Activated CD4-positive, alpha-beta memory T cell treated with anti-CD3 and anti-CD28 coated beads, Interleukin-2, amount 10 ng/mL, durations not matched to agents 7 days and 5 days (primary cell): ENCODE data around the gene MARCKS. TPM values are rescaled to one million over a fixed set of nuclear protein-coding genes. Genes with fewer than 3 reads are reported as not detected.

Experiments
- CTCF ChIA-PET: fragments of 350-600 bp; sonication (Branson Sonifier 250); formaldehyde crosslinking; loops from one replicate; lab custom pipeline; 2021; ENCODE audit warnings: antibody characterized with exemption, inconsistent platforms; lab: Charles Lee
- POLR2A ChIA-PET: fragments of 350-600 bp; sonication (Branson Sonifier 250); formaldehyde crosslinking; loops from one replicate; lab custom pipeline; 2021; ENCODE audit warnings: antibody characterized with exemption; lab: Charles Lee
- DNase-seq: peaks from one replicate; pipeline ENCODE4 v3.0.0-alpha.2; 2020
- H3K27ac Mint-ChIP-seq: one replicate; pipeline ENCODE4 v1.8.0; 2021; ENCODE audit warnings: mild to moderate bottlenecking, mixed read lengths
- H3K27me3 Mint-ChIP-seq: one replicate; pipeline ENCODE4 v1.8.0; 2021; ENCODE audit warnings: mixed read lengths
- H3K36me3 Mint-ChIP-seq: one replicate; pipeline ENCODE4 v1.8.0; 2021; ENCODE audit warnings: low read depth, mixed read lengths
- H3K4me1 Mint-ChIP-seq: one replicate; pipeline ENCODE4 v1.8.0; 2021; ENCODE audit warnings: mixed read lengths
- H3K4me3 Mint-ChIP-seq: one replicate; pipeline ENCODE4 v1.8.0; 2021; ENCODE audit warnings: mild to moderate bottlenecking, mixed read lengths
- H3K9me3 Mint-ChIP-seq: one replicate; pipeline ENCODE4 v1.8.0; 2021; ENCODE audit warnings: mixed read lengths
- total RNA-seq, 2 experiments: library from RNA; stranded (reverse); gene quantifications; one replicate each; pipeline ENCODE4 v1.2.3, GENCODE V29; 2021

The MARCKS gene
- total RNA-seq, 2 experiments from 2014 or later = 0.05 TPM; not detected in 1

GRCh38 chr6:113857556-113858479 is 673 bp downstream of the MARCKS start:
- POLR2A ChIA-PET = no interaction called here
- Mint-ChIP-seq H3K27me3 (peaks cover 28% of the 10 kb centered on the region), H3K27ac (no peak overlapping the region), H3K4me3 (no peak overlapping the region), H3K4me1 (peaks cover 20% of the 10 kb centered on the region), H3K9me3 (no peaks in the 10 kb centered on the region), H3K36me3 (no peaks in the 10 kb centered on the region)
- no peak for DNase-seq
- CTCF ChIA-PET = interaction anchor here (0.6 to 3.2 kb wide), 11 partner anchors 10 to 1079 kb away, joined by 3 to 23 read pairs (median 4); no protein-coding TSS in a partner anchor

GRCh38 chr6:113858480-113859348 is 1.6 kb downstream of the MARCKS start:
- Mint-ChIP-seq H3K9me3 (no peaks in the 10 kb centered on the region), H3K27me3 (peaks cover 20% of the 10 kb centered on the region), H3K4me3 (peak overlapping the region; percentile 44), H3K4me1 (peaks cover 20% of the 10 kb centered on the region), H3K27ac (no peak overlapping the region), H3K36me3 (no peaks in the 10 kb centered on the region)
- ChIA-PET POLR2A (interaction anchor here (0.7 kb wide), 1 partner anchor 16 kb away, joined by 3 read pairs; no protein-coding TSS in a partner anchor), CTCF (interaction anchor here (0.6 to 3.2 kb wide), 16 partner anchors 9 to 1678 kb away, joined by 3 to 23 read pairs (median 4); no protein-coding TSS in a partner anchor)
- peak; percentile 73 for DNase-seq

DNA sequence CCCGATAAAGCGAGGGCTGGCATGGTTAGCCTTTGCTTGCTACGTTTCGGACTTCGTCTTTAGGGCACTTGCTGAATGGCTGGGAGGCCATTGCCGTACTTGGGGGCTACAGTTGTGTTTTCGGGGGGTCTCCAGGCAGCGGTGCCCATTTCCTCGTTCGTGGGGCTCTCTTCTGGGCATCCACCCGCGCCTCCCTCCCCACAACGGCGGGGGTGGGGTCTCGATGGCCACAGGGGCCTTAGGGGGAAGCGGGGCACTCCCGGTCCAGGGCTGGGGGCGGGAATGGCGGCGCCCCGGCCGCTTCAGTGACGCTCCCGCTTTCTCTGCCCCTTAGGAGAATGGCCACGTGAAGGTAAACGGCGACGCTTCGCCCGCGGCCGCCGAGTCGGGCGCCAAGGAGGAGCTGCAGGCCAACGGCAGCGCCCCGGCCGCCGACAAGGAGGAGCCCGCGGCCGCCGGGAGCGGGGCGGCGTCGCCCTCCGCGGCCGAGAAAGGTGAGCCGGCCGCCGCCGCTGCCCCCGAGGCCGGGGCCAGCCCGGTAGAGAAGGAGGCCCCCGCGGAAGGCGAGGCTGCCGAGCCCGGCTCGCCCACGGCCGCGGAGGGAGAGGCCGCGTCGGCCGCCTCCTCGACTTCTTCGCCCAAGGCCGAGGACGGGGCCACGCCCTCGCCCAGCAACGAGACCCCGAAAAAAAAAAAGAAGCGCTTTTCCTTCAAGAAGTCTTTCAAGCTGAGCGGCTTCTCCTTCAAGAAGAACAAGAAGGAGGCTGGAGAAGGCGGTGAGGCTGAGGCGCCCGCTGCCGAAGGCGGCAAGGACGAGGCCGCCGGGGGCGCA is 2.4 kb downstream of the MARCKS start:
- no peaks in the 10 kb centered on the region for H3K36me3 Mint-ChIP-seq
- no peak overlapping the region for H3K27ac Mint-ChIP-seq
- no peak for DNase-seq
- peaks cover 18% of the 10 kb centered on the region for H3K4me1 Mint-ChIP-seq
- H3K9me3 Mint-ChIP-seq = no peaks in the 10 kb centered on the region
- H3K4me3 Mint-ChIP-seq = no peak overlapping the region
- peaks cover 15% of the 10 kb centered on the region for H3K27me3 Mint-ChIP-seq
- ChIA-PET CTCF (interaction anchor here (0.7 to 3.2 kb wide), 13 partner anchors 8 to 1679 kb away, joined by 3 to 23 read pairs (median 4); no protein-coding TSS in a partner anchor), POLR2A (interaction anchor here (0.7 kb wide), 1 partner anchor 17 kb away, joined by 3 read pairs; no protein-coding TSS in a partner anchor)

DNA sequence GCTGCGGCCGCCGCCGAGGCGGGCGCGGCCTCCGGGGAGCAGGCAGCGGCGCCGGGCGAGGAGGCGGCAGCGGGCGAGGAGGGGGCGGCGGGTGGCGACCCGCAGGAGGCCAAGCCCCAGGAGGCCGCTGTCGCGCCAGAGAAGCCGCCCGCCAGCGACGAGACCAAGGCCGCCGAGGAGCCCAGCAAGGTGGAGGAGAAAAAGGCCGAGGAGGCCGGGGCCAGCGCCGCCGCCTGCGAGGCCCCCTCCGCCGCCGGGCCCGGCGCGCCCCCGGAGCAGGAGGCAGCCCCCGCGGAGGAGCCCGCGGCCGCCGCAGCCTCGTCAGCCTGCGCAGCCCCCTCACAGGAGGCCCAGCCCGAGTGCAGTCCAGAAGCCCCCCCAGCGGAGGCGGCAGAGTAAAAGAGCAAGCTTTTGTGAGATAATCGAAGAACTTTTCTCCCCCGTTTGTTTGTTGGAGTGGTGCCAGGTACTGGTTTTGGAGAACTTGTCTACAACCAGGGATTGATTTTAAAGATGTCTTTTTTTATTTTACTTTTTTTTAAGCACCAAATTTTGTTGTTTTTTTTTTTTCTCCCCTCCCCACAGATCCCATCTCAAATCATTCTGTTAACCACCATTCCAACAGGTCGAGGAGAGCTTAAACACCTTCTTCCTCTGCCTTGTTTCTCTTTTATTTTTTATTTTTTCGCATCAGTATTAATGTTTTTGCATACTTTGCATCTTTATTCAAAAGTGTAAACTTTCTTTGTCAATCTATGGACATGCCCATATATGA is 3.2 kb downstream of the MARCKS start:
- H3K4me1 Mint-ChIP-seq = peaks cover 18% of the 10 kb centered on the region
- ChIA-PET POLR2A (no interaction called here), CTCF (interaction anchor here (0.7 to 3.2 kb wide), 2 partner anchors 379 to 554 kb away, joined by 3 to 23 read pairs; no protein-coding TSS in a partner anchor)
- H3K27me3 Mint-ChIP-seq = peaks cover 14% of the 10 kb centered on the region
- H3K36me3 Mint-ChIP-seq = no peaks in the 10 kb centered on the region
- H3K9me3 Mint-ChIP-seq = no peaks in the 10 kb centered on the region
- no peak overlapping the region for H3K27ac Mint-ChIP-seq
- peak overlapping the region; percentile 26 for H3K4me3 Mint-ChIP-seq
- no peak for DNase-seq

DNA sequence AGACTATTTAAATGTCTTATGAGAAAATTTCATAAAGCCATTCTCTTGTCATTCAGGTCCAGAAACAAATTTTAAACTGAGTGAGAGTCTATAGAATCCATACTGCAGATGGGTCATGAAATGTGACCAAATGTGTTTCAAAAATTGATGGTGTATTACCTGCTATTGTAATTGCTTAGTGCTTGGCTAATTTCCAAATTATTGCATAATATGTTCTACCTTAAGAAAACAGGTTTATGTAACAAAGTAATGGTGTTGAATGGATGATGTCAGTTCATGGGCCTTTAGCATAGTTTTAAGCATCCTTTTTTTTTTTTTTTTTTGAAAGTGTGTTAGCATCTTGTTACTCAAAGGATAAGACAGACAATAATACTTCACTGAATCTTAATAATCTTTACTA is 5.0 kb downstream of the MARCKS start:
- H3K4me3 Mint-ChIP-seq = no peak overlapping the region
- no peak for DNase-seq
- no peak overlapping the region for H3K27ac Mint-ChIP-seq
- CTCF ChIA-PET = no interaction called here
- no peaks in the 10 kb centered on the region for H3K36me3 Mint-ChIP-seq
- peaks cover 18% of the 10 kb centered on the region for H3K27me3 Mint-ChIP-seq
- no peaks in the 10 kb centered on the region for H3K9me3 Mint-ChIP-seq
- POLR2A ChIA-PET = no interaction called here
- H3K4me1 Mint-ChIP-seq = peaks cover 18% of the 10 kb centered on the region

DNA sequence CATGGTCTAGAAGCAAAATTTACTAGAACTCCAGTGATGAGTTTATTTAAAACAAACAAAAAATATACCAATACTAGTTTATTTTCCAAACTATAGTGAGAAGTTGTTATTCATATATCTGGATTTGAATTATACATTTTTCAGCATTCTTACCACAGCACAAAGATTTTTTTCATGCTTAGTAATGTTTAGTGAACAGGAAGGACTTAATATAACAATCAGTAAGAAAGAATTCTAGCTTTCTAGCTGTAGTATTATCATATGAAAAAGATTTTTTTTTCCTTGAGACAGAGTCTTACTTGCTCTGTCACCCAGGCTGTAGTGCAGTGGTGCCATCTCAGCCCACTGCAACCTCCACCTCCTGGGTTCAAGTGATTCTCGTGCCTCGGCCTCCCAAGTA is 13.8 kb downstream of the MARCKS start:
- POLR2A ChIA-PET = no interaction called here
- no peaks in the 10 kb centered on the region for H3K36me3 Mint-ChIP-seq
- no peak overlapping the region for H3K27ac Mint-ChIP-seq
- no peak for DNase-seq
- peaks cover 34% of the 10 kb centered on the region for H3K27me3 Mint-ChIP-seq
- no peak overlapping the region for H3K4me3 Mint-ChIP-seq
- H3K9me3 Mint-ChIP-seq = no peaks in the 10 kb centered on the region
- peaks cover 5% of the 10 kb centered on the region for H3K4me1 Mint-ChIP-seq
- CTCF ChIA-PET = no interaction called here

GRCh38 chr6:113871975-113872374 is 14.8 kb downstream of the MARCKS start:
- H3K27ac Mint-ChIP-seq = no peak overlapping the region
- H3K4me3 Mint-ChIP-seq = no peak overlapping the region
- POLR2A ChIA-PET = no interaction called here
- H3K36me3 Mint-ChIP-seq = no peaks in the 10 kb centered on the region
- DNase-seq = no peak
- H3K9me3 Mint-ChIP-seq = no peaks in the 10 kb centered on the region
- peaks cover 33% of the 10 kb centered on the region for H3K27me3 Mint-ChIP-seq
- H3K4me1 Mint-ChIP-seq = peaks cover 5% of the 10 kb centered on the region
- CTCF ChIA-PET = no interaction called here

- POLR2A ChIA-PET = no interaction called here
- H3K27ac Mint-ChIP-seq = no peak overlapping the region
- H3K9me3 Mint-ChIP-seq = no peaks in the 10 kb centered on the region
- no peak for DNase-seq
- no peak overlapping the region for H3K4me3 Mint-ChIP-seq
- CTCF ChIA-PET = no interaction called here
- H3K27me3 Mint-ChIP-seq = peaks cover 35% of the 10 kb centered on the region
- no peaks in the 10 kb centered on the region for H3K36me3 Mint-ChIP-seq
- peaks cover 5% of the 10 kb centered on the region for H3K4me1 Mint-ChIP-seq
These were observed 16.0 kb downstream of the MARCKS start for GRCh38 chr6:113873043-113873667.

GRCh38 chr6:113875470-113875869 is 18.3 kb downstream of the MARCKS start:
- Mint-ChIP-seq H3K9me3 (no peaks in the 10 kb centered on the region), H3K4me1 (peaks cover 5% of the 10 kb centered on the region), H3K27ac (no peak overlapping the region), H3K36me3 (no peaks in the 10 kb centered on the region), H3K27me3 (peaks cover 31% of the 10 kb centered on the region), H3K4me3 (no peak overlapping the region)
- POLR2A ChIA-PET = no interaction called here
- CTCF ChIA-PET = interaction anchor here (1.2 kb wide), 1 partner anchor 17 kb away, joined by 5 read pairs; no protein-coding TSS in a partner anchor
- no peak for DNase-seq

- DNase-seq = no peak
- POLR2A ChIA-PET = no interaction called here
- Mint-ChIP-seq H3K4me1 (peaks cover 5% of the 10 kb centered on the region), H3K36me3 (no peaks in the 10 kb centered on the region), H3K27me3 (peaks cover 34% of the 10 kb centered on the region), H3K9me3 (no peaks in the 10 kb centered on the region), H3K4me3 (no peak overlapping the region), H3K27ac (no peak overlapping the region)
- CTCF ChIA-PET = no interaction called here
These were observed 19.6 kb downstream of the MARCKS start for GRCh38 chr6:113876695-113877094.
